ENCODE measurements around the gene USP27X. TPM values are rescaled to one million over a fixed set of nuclear protein-coding genes. Genes with fewer than 3 reads are reported as not detected.

USP27X gene
- total and polyA plus RNA-seq, 2 donors (not counting 1 experiment from before 2014, with no cell fraction given), result 2.6 to 3.0 TPM

DNA sequence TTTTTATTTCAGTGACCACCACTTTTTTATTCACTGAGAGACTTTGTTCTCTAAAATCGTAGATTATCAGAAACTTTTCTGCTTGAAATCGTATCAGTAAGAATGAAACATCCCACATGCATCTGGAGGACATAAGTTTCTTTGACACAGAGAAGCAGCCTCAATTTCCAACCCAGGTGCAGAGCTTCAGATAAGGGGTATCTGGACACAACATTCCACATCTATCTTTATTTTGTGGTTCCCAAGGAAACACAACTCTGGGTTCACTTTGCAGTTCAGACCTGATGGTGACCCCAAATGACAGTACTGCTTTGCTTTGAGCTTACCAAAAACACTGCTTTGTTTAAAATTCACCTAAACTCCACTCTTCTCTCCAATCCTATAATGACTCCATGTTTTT is 41.8 kb downstream of the USP27X start:
- Histone ChIP-seq H3K79me2 (ENCODE audit: control insufficient read depth, insufficient read depth, low read length) (no peaks in the 10 kb centered on the region), H3K27ac (ENCODE audit: insufficient read depth, low read length) (no peak overlapping the region), H3K36me3 (ENCODE audit: control insufficient read depth, insufficient read depth, low read length) (no peaks in the 10 kb centered on the region), H4K20me1 (ENCODE audit: control insufficient read depth, extremely low read depth, insufficient read depth, low read length) (no peaks in the 10 kb centered on the region), H3K4me3 (replicated peaks in 1 of 4; ENCODE audit: control extremely low read depth in 1 of 4, insufficient read depth in 1 of 4, low read depth in 3 of 4, low read length in 4 of 4) (no peak overlapping the region), H3K9me3 (ENCODE audit: control insufficient read depth, insufficient read depth, low read depth, low read length) (no peaks in the 10 kb centered on the region), H3K4me2 (ENCODE audit: extremely low read depth, insufficient read depth, low read length) (no peak overlapping the region), H3K4me1 (ENCODE audit: control insufficient read depth, extremely low read depth, insufficient read depth, low read length) (no peaks in the 10 kb centered on the region), H3K9ac (ENCODE audit: insufficient read depth, low read length) (no peak overlapping the region), H3K27me3 (ENCODE audit: control insufficient read depth, insufficient read depth, low read length) (no peaks in the 10 kb centered on the region), H2AFZ (ENCODE audit: low read length) (no peak overlapping the region)
- no peak for DNase-seq (ENCODE audit: low read depth in 2 of 2)
- TF ChIP-seq, protein P1, sequence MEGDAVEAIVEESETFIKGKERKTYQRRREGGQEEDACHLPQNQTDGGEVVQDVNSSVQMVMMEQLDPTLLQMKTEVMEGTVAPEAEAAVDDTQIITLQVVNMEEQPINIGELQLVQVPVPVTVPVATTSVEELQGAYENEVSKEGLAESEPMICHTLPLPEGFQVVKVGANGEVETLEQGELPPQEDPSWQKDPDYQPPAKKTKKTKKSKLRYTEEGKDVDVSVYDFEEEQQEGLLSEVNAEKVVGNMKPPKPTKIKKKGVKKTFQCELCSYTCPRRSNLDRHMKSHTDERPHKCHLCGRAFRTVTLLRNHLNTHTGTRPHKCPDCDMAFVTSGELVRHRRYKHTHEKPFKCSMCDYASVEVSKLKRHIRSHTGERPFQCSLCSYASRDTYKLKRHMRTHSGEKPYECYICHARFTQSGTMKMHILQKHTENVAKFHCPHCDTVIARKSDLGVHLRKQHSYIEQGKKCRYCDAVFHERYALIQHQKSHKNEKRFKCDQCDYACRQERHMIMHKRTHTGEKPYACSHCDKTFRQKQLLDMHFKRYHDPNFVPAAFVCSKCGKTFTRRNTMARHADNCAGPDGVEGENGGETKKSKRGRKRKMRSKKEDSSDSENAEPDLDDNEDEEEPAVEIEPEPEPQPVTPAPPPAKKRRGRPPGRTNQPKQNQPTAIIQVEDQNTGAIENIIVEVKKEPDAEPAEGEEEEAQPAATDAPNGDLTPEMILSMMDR (conservative IDR thresholded peaks at IDR 0.05 in 1 of 2, IDR thresholded peaks at IDR 0.05 in 1 of 2; ENCODE audit: low read depth in 1 of 2, low read length in 2 of 2), result no peak
- no peak for TF ChIP-seq EZH2 (IDR thresholded peaks at IDR 0.05; ENCODE audit: low read length, missing control alignments)

DNA sequence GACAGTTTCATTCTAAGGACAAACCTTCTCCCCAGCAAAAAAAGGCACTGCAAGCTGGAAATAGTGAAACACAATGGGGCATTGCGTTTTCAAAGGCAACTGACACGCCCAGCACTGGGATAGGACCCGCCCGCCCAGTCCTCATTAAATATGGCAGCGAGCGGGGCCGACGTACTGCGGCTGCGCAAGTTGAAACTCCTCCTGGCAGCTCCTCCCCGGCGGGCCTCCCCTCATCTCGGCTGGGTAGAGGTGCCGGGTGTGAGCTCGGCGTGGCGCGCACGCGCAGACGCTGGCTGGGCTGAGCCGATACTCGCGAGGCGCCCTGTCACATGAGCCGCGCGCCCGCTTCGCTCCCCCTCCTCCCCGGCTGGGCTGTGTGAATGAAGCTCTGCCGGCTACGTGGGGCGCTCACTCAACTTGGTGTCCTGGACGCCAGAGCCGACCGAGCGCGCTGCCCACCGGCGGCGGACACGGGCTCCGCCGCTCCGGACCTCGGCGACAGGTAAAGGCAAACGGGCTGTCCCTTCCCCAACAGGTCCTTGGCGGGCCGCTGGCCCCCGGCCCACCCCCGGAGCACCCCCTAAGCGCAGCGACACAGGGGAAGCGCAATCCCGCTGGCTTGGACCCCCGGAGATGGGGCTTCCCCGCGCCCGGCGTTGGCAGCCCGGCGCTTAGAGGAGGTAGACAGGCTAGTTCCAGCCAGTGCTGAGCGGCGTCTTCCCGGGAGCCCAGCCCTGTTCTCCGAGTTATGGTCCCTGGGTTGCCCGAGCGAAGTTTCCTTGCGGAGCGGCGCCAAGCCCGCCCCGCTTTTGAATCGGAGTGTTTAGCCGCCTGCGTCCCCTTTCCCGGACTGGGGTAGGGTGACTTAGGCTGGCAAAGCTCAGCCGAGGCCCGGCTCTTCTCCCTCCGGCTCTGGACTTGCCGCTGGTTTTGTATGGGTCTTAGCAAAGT is 43.3 kb downstream of the USP27X start, which contains the start of gene CLCN5:
Gene CLCN5 (plus strand): TSS at position 306 of the 951 bp plus-strand sequence. CDS start 2,703 bp downstream, outside the sequence.
- Histone ChIP-seq H4K20me1 (ENCODE audit: control insufficient read depth, extremely low read depth, insufficient read depth, low read length) (no peaks in the 10 kb centered on the region), H3K27me3 (ENCODE audit: control insufficient read depth, insufficient read depth, low read length) (no peaks in the 10 kb centered on the region), H2AFZ (ENCODE audit: low read length) (peak within 1 kb of the TSS; percentile 71), H3K4me3 (replicated peaks in 1 of 4; ENCODE audit: control extremely low read depth in 1 of 4, insufficient read depth in 1 of 4, low read depth in 3 of 4, low read length in 4 of 4) (peak within 1 kb of the TSS; percentile 64 to 84 (median 68)), H3K4me2 (ENCODE audit: extremely low read depth, insufficient read depth, low read length) (peak within 1 kb of the TSS; percentile 79), H3K9ac (ENCODE audit: insufficient read depth, low read length) (peak within 1 kb of the TSS; percentile 67), H3K9me3 (ENCODE audit: control insufficient read depth, insufficient read depth, low read depth, low read length) (no peaks in the 10 kb centered on the region), H3K4me1 (ENCODE audit: control insufficient read depth, extremely low read depth, insufficient read depth, low read length) (no peaks in the 10 kb centered on the region), H3K27ac (ENCODE audit: insufficient read depth, low read length) (peak within 1 kb of the TSS; percentile 28), H3K79me2 (ENCODE audit: control insufficient read depth, insufficient read depth, low read length) (no peaks in the 10 kb centered on the region), H3K36me3 (ENCODE audit: control insufficient read depth, insufficient read depth, low read length) (no peaks in the 10 kb centered on the region)
- peak; percentile 88 to 94 for DNase-seq (ENCODE audit: low read depth in 2 of 2)
- TF ChIP-seq, protein P1 (conservative IDR thresholded peaks at IDR 0.05 in 1 of 2, IDR thresholded peaks at IDR 0.05 in 1 of 2; ENCODE audit: low read depth in 1 of 2, low read length in 2 of 2), result no peak
- TF ChIP-seq EZH2 (IDR thresholded peaks at IDR 0.05; ENCODE audit: low read length, missing control alignments), result no peak

DNA sequence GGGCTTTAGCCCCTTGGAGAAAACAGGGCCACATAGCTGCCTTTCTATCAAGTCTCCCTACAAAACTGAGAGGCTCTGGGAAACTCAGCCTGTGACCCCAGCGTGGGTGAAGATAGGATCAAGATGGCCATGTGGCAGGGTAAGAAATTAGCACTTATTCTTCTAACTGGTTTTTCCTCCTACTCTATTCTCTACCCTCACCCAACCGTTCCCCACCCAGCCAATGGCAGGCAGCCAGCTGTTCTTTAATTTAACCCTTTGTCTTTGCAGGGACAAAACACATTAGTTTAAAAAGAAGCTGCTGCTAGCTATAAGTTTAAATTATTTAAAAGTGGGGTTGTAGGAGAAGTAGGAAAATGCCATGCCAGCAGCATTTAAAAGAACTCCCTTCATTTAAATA is 45.9 kb downstream of the USP27X start:
- Histone ChIP-seq H4K20me1 (ENCODE audit: control insufficient read depth, extremely low read depth, insufficient read depth, low read length) (no peaks in the 10 kb centered on the region), H3K27ac (ENCODE audit: insufficient read depth, low read length) (no peak overlapping the region), H3K4me3 (replicated peaks in 1 of 4; ENCODE audit: control extremely low read depth in 1 of 4, insufficient read depth in 1 of 4, low read depth in 3 of 4, low read length in 4 of 4) (no peak overlapping the region), H3K4me1 (ENCODE audit: control insufficient read depth, extremely low read depth, insufficient read depth, low read length) (no peaks in the 10 kb centered on the region), H3K36me3 (ENCODE audit: control insufficient read depth, insufficient read depth, low read length) (no peaks in the 10 kb centered on the region), H3K9ac (ENCODE audit: insufficient read depth, low read length) (no peak overlapping the region), H3K9me3 (ENCODE audit: control insufficient read depth, insufficient read depth, low read depth, low read length) (no peaks in the 10 kb centered on the region), H2AFZ (ENCODE audit: low read length) (no peak overlapping the region), H3K27me3 (ENCODE audit: control insufficient read depth, insufficient read depth, low read length) (no peaks in the 10 kb centered on the region), H3K4me2 (ENCODE audit: extremely low read depth, insufficient read depth, low read length) (no peak overlapping the region), H3K79me2 (ENCODE audit: control insufficient read depth, insufficient read depth, low read length) (no peaks in the 10 kb centered on the region)
- no peak for DNase-seq (ENCODE audit: low read depth in 2 of 2)
- no peak for TF ChIP-seq EZH2 (IDR thresholded peaks at IDR 0.05; ENCODE audit: low read length, missing control alignments)
- TF ChIP-seq, protein P1 (conservative IDR thresholded peaks at IDR 0.05 in 1 of 2, IDR thresholded peaks at IDR 0.05 in 1 of 2; ENCODE audit: low read depth in 1 of 2, low read length in 2 of 2), result no peak
